ENCODE data around the gene IREB2.

Gene IREB2

GRCh38 chr15:78425643-78426042, 12.4 kb upstream of the IREB2 start:
- TF ChIP-seq EZH2phosphoT487 (conservative IDR thresholded peaks at IDR 0.05; ENCODE audit: low read length) (no peak), CTCF (IDR thresholded peaks at IDR 0.05; ENCODE audit: insufficient read depth, low read length, poor library complexity, severe bottlenecking) (no peak)
- no peak overlapping the region for H2AFZ ChIP-seq (ENCODE audit: low read depth, low read length, severe bottlenecking)
- no peak overlapping the region for H3K4me3 ChIP-seq (ENCODE audit: insufficient read depth, low read length, poor library complexity, severe bottlenecking)
- H3F3A ChIP-seq (ENCODE audit: insufficient read depth), result no peaks in the 10 kb centered on the region
- no peaks in the 10 kb centered on the region for H4K20me1 ChIP-seq (ENCODE audit: low read depth, low read length)
- no peaks in the 10 kb centered on the region for H3K27me3 ChIP-seq (ENCODE audit: low read length)
- H3K9me3 ChIP-seq (ENCODE audit: insufficient read depth, low read length), result no peaks in the 10 kb centered on the region
- H3K36me3 ChIP-seq (ENCODE audit: low read length), result no peaks in the 10 kb centered on the region
- no peaks in the 10 kb centered on the region for H3K79me2 ChIP-seq (ENCODE audit: insufficient read depth, low read length)
- H3K9ac ChIP-seq (ENCODE audit: low read length), result no peak overlapping the region
- no peak overlapping the region for H3K27ac ChIP-seq (ENCODE audit: low read depth, low read length)
- H3K4me2 ChIP-seq (ENCODE audit: low read depth, low read length, poor library complexity, severe bottlenecking), result no peak overlapping the region
- no peaks in the 10 kb centered on the region for H3K9me2 ChIP-seq (replicated peaks; ENCODE audit: insufficient read depth, low read length)

- H3K27ac ChIP-seq (ENCODE audit: low read depth, low read length), result no peak overlapping the region
- TF ChIP-seq EZH2phosphoT487 (conservative IDR thresholded peaks at IDR 0.05; ENCODE audit: low read length) (no peak), CTCF (IDR thresholded peaks at IDR 0.05; ENCODE audit: insufficient read depth, low read length, poor library complexity, severe bottlenecking) (no peak)
- no peak overlapping the region for H3K9ac ChIP-seq (ENCODE audit: low read length)
- no peaks in the 10 kb centered on the region for H3K36me3 ChIP-seq (ENCODE audit: low read length)
- no peaks in the 10 kb centered on the region for H3K79me2 ChIP-seq (ENCODE audit: insufficient read depth, low read length)
- H3K9me2 ChIP-seq (replicated peaks; ENCODE audit: insufficient read depth, low read length), result no peaks in the 10 kb centered on the region
- no peaks in the 10 kb centered on the region for H4K20me1 ChIP-seq (ENCODE audit: low read depth, low read length)
- no peaks in the 10 kb centered on the region for H3K27me3 ChIP-seq (ENCODE audit: low read length)
- no peak overlapping the region for H3K4me2 ChIP-seq (ENCODE audit: low read depth, low read length, poor library complexity, severe bottlenecking)
- H3K9me3 ChIP-seq (ENCODE audit: insufficient read depth, low read length), result no peaks in the 10 kb centered on the region
- no peak overlapping the region for H2AFZ ChIP-seq (ENCODE audit: low read depth, low read length, severe bottlenecking)
- H3K4me3 ChIP-seq (ENCODE audit: insufficient read depth, low read length, poor library complexity, severe bottlenecking), result no peak overlapping the region
- no peaks in the 10 kb centered on the region for H3F3A ChIP-seq (ENCODE audit: insufficient read depth)
These were observed 11.7 kb upstream of the IREB2 start for GRCh38 chr15:78426300-78426699.

DNA sequence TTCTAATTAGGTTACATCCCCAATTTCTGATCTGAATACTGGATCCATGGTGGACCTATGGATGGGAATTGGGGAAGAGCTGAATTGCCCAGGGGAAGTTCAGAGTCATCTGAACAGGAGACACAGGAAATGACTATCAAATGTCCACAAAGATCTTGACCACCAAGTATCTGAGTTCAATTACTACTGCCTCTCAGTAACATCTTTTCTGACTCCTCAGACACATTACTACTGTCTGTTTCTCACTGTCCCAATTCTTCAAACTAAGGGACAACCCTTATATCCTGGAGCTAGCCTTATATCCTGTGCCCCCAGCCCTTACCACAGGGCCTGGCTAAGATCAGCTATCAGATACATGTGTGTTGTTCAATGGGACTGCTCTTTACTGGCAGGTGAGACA, 10.1 kb upstream of the IREB2 start:
- no peaks in the 10 kb centered on the region for H3K9me3 ChIP-seq (ENCODE audit: insufficient read depth, low read length)
- no peaks in the 10 kb centered on the region for H4K20me1 ChIP-seq (ENCODE audit: low read depth, low read length)
- H3K4me2 ChIP-seq (ENCODE audit: low read depth, low read length, poor library complexity, severe bottlenecking), result no peak overlapping the region
- no peaks in the 10 kb centered on the region for H3K79me2 ChIP-seq (ENCODE audit: insufficient read depth, low read length)
- no peak for TF ChIP-seq EZH2phosphoT487 (conservative IDR thresholded peaks at IDR 0.05; ENCODE audit: low read length)
- TF ChIP-seq CTCF (IDR thresholded peaks at IDR 0.05; ENCODE audit: insufficient read depth, low read length, poor library complexity, severe bottlenecking), result no peak
- H3K27ac ChIP-seq (ENCODE audit: low read depth, low read length), result no peak overlapping the region
- no peaks in the 10 kb centered on the region for H3K36me3 ChIP-seq (ENCODE audit: low read length)
- no peak overlapping the region for H2AFZ ChIP-seq (ENCODE audit: low read depth, low read length, severe bottlenecking)
- no peaks in the 10 kb centered on the region for H3K9me2 ChIP-seq (replicated peaks; ENCODE audit: insufficient read depth, low read length)
- H3K9ac ChIP-seq (ENCODE audit: low read length), result no peak overlapping the region
- H3K4me3 ChIP-seq (ENCODE audit: insufficient read depth, low read length, poor library complexity, severe bottlenecking), result no peak overlapping the region
- no peaks in the 10 kb centered on the region for H3K27me3 ChIP-seq (ENCODE audit: low read length)
- H3F3A ChIP-seq (ENCODE audit: insufficient read depth), result no peaks in the 10 kb centered on the region

- Histone ChIP-seq H3K36me3 (ENCODE audit: low read length) (no peaks in the 10 kb centered on the region), H3K4me2 (ENCODE audit: low read depth, low read length, poor library complexity, severe bottlenecking) (no peak overlapping the region), H3K79me2 (ENCODE audit: insufficient read depth, low read length) (no peaks in the 10 kb centered on the region), H3F3A (ENCODE audit: insufficient read depth) (no peaks in the 10 kb centered on the region), H3K9ac (ENCODE audit: low read length) (no peak overlapping the region), H3K9me3 (ENCODE audit: insufficient read depth, low read length) (no peaks in the 10 kb centered on the region), H3K4me3 (ENCODE audit: insufficient read depth, low read length, poor library complexity, severe bottlenecking) (no peak overlapping the region), H4K20me1 (ENCODE audit: low read depth, low read length) (no peaks in the 10 kb centered on the region), H2AFZ (ENCODE audit: low read depth, low read length, severe bottlenecking) (no peak overlapping the region), H3K9me2 (replicated peaks; ENCODE audit: insufficient read depth, low read length) (no peaks in the 10 kb centered on the region), H3K27me3 (ENCODE audit: low read length) (no peaks in the 10 kb centered on the region), H3K27ac (ENCODE audit: low read depth, low read length) (no peak overlapping the region)
- TF ChIP-seq CTCF (IDR thresholded peaks at IDR 0.05; ENCODE audit: insufficient read depth, low read length, poor library complexity, severe bottlenecking) (no peak), EZH2phosphoT487 (conservative IDR thresholded peaks at IDR 0.05; ENCODE audit: low read length) (no peak)
These were observed 8.5 kb upstream of the IREB2 start for GRCh38 chr15:78429477-78429876.

Measured in SU-DHL-6 (cell line).